GM19239 (cell line): ENCODE measurements around the gene MME.
"Not testable (repeated sequence)": the region's sequence is repeated elsewhere in the genome, so short reads cannot be mapped to it uniquely, and the experiment has no call there.

Experiments
- DNase-seq: peaks from one replicate; pipeline ENCODE4 v3.0.0; 2011; ENCODE audit warnings: low spot score; ENCODE audit not compliant: insufficient read length
- FAIRE-seq: peaks from 2 replicates; lab custom pipeline; 2011; peaks lifted over from hg19 to GRCh38; lab: Jason Lieb, UNC

MME gene

GRCh38 chr3:155185631-155186071 lies 105.5 kb downstream of the MME start:
- DNase-seq (no peak), FAIRE-seq (no peak)

DNA sequence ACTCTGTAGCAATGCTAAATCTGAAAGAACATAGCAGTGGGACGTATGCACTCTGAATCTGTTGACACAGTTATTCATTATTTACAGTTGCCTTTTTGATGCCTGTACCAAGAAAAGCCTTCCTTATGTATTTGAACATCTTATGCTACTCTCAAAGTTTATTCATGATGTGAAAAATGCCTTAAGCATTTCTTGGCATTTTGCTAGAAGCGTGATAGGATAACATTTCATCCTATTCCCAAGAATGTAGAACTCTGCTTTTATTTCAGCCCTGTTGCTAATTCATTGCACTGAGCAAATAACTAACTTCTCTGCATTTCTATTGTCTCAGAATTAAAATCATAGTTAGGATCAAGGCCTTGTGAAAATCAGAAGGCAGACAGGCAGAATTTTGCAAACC lies 107.9 kb downstream of the MME start:
- FAIRE-seq, result no peak
- DNase-seq, result no peak

GRCh38 chr3:155189478-155189877 lies 109.4 kb downstream of the MME start:
- no peak for DNase-seq
- FAIRE-seq, result no peak

DNA sequence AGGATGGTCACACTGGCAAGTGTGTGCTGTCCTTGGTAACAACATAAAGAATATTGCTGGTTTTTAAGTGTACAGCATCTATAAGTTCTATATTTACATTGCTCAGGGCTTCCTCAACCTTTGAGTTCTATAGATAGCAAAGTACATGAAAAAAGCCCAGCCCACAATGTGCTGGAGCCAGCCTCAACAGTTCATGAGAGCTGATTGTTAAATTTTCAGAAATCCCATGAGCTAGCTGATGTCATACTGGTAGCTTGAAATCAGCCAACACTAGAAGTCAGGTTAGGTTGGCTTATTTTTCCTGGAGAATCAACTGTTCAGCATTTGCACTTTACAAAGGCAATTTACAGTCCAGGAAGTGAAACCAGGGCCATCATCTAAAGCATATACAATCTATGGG lies 110.6 kb downstream of the MME start:
- FAIRE-seq (no peak), DNase-seq (no peak)

GRCh38 chr3:155192957-155193746 lies 113.0 kb downstream of the MME start:
- DNase-seq (no peak), FAIRE-seq (no peak)

DNA sequence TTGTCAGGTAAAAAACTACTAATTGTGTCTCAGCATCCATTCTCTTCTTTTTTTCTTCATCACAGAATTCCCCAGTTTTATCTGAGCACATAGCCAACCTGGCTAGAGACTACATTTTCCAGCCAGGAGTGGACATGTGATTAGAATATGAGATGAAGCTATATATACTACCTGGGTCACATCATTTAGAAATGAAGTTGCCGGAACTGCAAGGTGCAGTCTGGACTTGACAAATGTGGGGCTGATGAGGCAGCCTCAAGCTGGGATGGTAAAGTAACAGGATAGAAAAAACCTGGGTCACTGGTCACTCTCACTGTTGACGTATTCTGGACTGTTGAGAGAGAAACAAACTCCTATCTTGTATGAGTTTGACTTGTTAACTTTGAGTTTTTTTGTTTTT lies 113.7 kb downstream of the MME start:
- no peak for DNase-seq
- no peak for FAIRE-seq

- no peak for DNase-seq
- no peak for FAIRE-seq
These were observed 115.1 kb downstream of the MME start for GRCh38 chr3:155194973-155195957.

DNA sequence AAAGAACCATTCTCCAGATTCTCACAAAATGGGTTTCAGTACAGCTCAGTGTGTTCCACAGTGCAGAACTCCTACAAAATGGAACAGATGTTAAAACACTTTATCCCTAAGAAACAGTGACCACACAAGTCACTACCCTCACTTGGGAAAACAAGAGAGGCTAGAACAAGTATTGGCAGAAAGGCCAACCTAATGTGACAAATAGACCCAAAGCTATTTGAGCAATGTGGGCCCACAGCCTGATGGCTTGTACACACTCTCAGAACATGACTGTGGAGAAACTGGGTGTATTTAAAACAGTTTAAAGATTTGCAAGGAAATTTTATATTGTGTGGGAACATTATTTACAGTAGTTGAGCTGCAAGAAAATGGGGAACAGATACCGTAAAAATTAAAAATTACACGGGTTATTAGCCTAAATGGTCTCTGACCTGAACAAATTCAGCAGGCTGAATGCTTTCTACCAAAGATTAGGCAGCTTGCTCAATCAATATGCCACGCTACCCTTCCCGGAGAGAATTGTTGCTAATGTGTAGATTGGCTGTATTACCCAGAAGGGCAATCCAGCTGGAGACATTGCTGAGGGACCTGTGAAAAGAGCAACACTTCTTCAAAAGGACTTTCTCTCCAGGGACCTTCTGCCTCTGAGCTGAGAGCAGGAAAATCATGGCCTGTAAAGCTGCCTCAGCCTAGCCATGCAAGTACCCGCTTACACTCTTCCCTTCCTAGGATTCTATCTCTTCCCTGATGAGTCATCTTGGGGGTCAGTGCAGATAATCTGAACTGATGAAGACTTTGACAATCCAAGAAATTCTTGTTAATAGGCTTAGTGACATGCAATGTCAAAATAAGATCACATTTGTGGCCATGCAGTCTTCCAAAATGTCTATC lies 116.3 kb downstream of the MME start:
- FAIRE-seq, result no peak

GRCh38 chr3:155197786-155198185 lies 117.7 kb downstream of the MME start:
- no peak for FAIRE-seq

More for the DNA sequence above, 116.3 kb downstream of the MME start:
- no peak for DNase-seq

DNA sequence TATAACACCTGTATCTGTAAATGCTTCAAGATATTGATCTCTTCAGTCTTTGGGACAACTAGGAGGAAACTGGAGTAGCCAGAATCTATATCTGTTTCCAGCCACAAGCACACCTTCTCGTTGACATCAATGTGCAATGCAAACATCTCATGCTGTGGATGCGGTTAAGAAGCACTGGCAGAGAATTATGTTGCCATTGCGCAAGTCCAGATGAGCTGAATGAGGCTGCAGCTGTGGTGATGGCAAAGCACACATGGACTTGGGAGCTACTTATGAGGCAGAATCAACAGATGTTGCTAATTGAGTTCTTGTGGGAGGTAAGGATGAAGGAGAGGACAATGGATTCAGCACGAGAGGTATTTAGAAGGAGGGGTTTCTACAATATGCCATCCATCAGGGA lies 122.5 kb downstream of the MME start:
- DNase-seq (no peak), FAIRE-seq (no peak)

More at GRCh38 chr3:155197786-155198185, 117.7 kb downstream of the MME start:
- no peak for DNase-seq

DNA sequence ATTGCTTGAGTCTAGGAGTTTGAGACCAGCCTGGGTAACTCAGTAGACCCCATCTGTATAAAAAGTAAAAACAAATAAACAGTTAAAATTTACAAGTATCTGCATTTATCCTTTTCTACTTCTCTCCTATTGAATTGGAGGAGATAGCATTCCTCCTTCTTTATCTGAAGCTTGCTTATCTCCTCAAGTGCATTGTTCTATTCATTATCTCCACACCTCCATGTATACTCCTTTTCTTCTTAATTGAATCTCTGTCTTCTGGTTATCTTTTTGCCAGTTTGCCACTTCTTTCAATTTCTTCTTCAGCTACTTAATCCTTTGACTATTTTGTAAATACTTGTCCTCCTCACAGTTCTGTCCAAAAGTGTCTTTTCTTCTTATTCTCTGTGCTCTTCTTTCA lies 124.7 kb downstream of the MME start:
- DNase-seq, result no peak

DNA sequence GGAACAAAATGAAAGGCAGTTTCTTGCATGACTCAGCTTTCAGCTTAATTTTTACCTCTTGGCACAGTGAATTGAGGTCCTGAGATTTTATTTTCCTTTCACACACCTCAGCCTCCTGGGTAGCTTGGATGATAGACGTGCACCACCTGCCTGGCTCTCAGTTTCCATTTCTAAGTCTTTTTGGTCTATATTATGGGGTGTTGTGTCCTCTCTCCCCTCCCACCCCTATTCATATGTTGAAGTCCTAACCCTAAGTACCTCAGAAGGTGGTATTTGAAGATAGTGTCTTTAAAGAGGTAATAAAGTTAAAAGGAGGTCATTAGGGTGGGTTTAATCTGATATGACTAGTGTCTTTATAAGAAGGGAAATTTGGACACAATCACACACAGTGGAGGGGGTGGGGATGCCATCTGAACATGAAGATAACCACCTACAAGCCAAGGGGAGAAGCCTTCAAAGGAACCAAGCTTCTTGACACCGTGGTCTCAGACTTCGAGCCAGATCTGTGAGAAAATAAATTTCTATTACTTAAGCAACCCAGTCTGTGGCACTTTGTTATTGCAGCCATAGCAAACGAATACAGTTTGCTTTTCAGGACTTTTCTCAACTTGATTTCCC lies 128.2 kb downstream of the MME start:
- DNase-seq, result no peak
- no peak for FAIRE-seq

More for the DNA sequence above, 124.7 kb downstream of the MME start:
- no peak for FAIRE-seq

DNA sequence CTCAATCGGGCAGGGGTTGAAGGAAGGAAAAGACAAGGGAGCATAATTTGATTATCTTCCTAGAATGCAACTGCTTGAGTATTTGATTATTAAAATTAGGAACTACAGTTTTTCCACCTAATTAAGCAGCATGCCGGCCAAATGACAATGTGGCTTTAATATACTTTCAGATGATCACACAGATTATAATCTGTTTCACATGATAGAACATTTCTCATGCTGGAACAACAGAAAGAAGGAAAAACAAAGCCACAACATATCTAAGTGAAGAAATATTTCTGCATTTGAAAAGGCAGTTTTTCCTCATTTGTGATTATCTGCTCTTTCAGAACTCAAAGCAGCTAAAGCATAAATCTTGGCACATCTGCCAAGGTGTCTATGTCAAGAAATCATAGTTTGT lies 130.6 kb downstream of the MME start:
- no peak for FAIRE-seq

DNA sequence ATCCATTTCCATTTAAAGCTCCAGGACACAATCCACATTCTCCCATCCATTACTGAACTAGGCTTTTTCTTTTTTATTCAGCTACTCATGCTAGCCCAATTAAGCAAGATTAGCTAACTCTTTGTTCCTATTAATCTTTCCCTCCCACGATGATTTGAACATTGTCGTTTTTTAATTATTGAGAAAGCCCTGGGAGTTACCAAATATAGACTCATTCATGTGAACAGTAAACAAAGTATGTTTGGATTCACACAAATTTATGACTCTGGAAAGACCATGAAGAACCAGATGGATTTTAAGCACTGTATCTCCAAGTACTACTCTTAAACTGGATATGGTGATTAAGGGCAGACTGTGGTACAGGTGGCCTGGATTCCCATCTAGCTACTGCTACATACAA lies 131.1 kb downstream of the MME start:
- no peak for DNase-seq
- no peak for FAIRE-seq

More for the DNA sequence above, 130.6 kb downstream of the MME start:
- DNase-seq, result no peak

- no peak for FAIRE-seq
- no peak for DNase-seq
These were observed 131.8 kb downstream of the MME start for GRCh38 chr3:155211940-155212339.

DNA sequence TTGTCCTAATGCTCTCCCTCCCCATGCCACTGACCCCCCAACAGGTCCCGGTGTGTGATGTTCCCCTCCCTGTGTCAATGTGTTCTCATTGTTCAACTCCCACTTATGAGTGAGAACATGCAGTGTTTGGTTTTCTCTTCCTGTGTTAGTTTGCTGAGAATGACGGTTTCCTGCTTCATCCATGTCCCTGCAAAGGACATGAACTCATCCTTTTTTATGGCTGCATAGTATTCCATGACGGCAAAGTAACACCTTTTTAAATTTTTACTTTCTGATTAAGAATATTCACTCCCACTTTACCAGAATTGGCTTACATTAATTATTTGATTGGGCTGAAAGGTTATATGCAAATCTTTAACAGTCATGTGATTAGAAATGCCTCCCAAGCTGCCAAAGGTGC lies 135.9 kb downstream of the MME start:
- FAIRE-seq, DNase-seq: not testable (repeated sequence)

GRCh38 chr3:155217591-155217990 lies 137.5 kb downstream of the MME start:
- no peak for FAIRE-seq
- no peak for DNase-seq

DNA sequence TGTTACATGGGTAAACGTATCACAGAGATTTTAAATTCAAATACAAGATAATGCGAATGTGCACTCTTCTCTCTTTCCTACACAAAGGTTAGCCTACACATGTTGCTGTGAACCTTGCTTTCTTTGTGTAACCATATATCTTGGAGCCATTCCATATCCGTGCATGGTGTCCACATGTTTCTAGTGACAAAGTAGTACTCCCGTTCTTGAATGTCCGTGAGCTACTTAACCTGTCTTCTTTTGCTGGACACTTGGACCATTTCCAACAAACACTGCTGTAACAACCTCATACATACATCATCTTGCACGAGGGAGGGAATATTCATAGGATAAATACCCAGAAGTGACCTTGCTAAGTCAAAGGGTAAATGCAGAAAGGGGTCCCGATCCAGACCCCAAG lies 138.3 kb downstream of the MME start:
- DNase-seq, result no peak
- FAIRE-seq, result no peak

GRCh38 chr3:155219106-155219505 lies 139.0 kb downstream of the MME start:
- FAIRE-seq (no peak), DNase-seq (no peak)

GRCh38 chr3:155225417-155225816 lies 145.3 kb downstream of the MME start:
- no peak for DNase-seq
- FAIRE-seq, result no peak
